Large intestine (tissue), 3 donors: Measurements from ENCODE around the gene SMARCC2. TPM values are rescaled to one million over a fixed set of nuclear protein-coding genes. Genes with fewer than 3 reads are reported as not detected.
"Not testable (repeated sequence)": the region's sequence is repeated elsewhere in the genome, so short reads cannot be mapped to it uniquely, and the experiment has no call there.

ENCODE experiments used
- DNase-seq, 2 donors: peaks; one replicate each; pipeline versions ENCODE4 v3.0.0 to v3.0.0-alpha.2; 2013
- H3K27ac ChIP-seq: one replicate; pipeline ENCODE4 v1.5.1; 2013; ENCODE audit warnings: low read length
- H3K27me3 ChIP-seq: 2 replicates; pipeline ENCODE4 v1.6.1; 2013; ENCODE audit warnings: low read length; ENCODE audit not compliant: control insufficient read depth, insufficient read depth
- H3K36me3 ChIP-seq: 2 replicates; pipeline ENCODE4 v1.6.1; 2013; ENCODE audit warnings: low read length; ENCODE audit not compliant: control insufficient read depth, insufficient read depth
- H3K4me1 ChIP-seq: one replicate; pipeline ENCODE4 v1.6.1; 2013; ENCODE audit warnings: low read length; ENCODE audit not compliant: control insufficient read depth, insufficient read depth
- H3K4me3 ChIP-seq: one replicate; pipeline ENCODE4 v1.5.1; 2013; ENCODE audit warnings: low read length
- H3K9me3 ChIP-seq: one replicate; pipeline ENCODE4 v1.6.1; 2013; ENCODE audit warnings: mild to moderate bottlenecking, low read depth, low read length, moderate library complexity; ENCODE audit not compliant: control insufficient read depth
- WGBS: methylation state at CpG from one replicate; pipeline ENCODE4 v1.1.5; 2013; ENCODE audit warnings: low lambda C conversion rate; ENCODE audit not compliant: insufficient coverage; 5-methylcytosine and 5-hydroxymethylcytosine counted together
- polyA plus RNA-seq: library from polyadenylated mRNA; unstranded; fragments of 120-200 nt; gene quantifications from one replicate; pipeline ENCODE4 v1.2.1, GENCODE V29; 2013

SMARCC2 gene
- polyA plus RNA-seq, 1 donor, result 70.7 TPM

DNA sequence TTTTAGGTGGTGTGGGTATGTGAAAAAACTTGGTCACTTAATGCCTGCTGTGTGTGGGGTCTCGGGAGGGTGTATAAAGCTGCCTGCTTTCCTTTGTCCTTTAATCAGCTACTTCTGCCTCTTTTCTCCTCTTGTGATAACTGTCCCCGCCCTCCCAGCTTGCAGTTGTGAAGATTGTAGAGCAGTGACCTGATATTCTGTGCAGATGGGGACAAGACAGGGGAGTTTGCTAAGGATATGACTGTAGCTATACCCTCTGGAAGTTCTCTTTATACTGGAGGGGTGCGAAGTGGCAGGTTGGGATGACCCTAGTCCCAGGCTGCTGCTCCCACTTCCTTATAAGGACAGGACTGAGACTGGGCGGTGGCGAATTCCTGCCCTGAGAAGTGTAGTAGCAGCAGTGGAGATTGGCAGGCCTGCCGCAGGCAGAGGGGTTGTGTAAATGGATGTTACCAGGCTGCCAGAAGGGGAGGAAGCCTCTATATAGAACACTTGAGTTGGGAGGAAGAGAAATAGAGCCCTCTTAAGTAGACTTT lies 30.3 kb downstream of the SMARCC2 start:
- Histone ChIP-seq H3K4me1 (peaks cover 27% of the 10 kb centered on the region), H3K4me3 (peak overlapping the region; percentile 88), H3K27me3 (no peaks in the 10 kb centered on the region), H3K9me3 (no peaks in the 10 kb centered on the region), H3K36me3 (peaks cover 48% of the 10 kb centered on the region), H3K27ac (peak overlapping the region; percentile 95)
- peak; percentile 80 to 86 for DNase-seq
- WGBS, result no CpG with 5 or more reads among the region's 6 CpGs

- 0% methylated on average over 3 of the region's 30 CpGs for WGBS
Measured at GRCh38 chr12:56158029-56158925, 31.0 kb downstream of the SMARCC2 start, which contains the start of gene MYL6. Gene MYL6 (plus strand): TSS chr12:56158359. CDS start chr12:56158402, 43 bp downstream.

GRCh38 chr12:56157201-56158028 lies 31.9 kb downstream of the SMARCC2 start:
- WGBS, result 0% methylated on average over 2 of the region's 45 CpGs
- peaks cover 35% of the 10 kb centered on the region for H3K4me1 ChIP-seq
- H3K4me3 ChIP-seq, result peak overlapping the region; percentile 51
- DNase-seq, result peak; percentile 67 to 83
- H3K27ac ChIP-seq, result peak overlapping the region; percentile 95
- peaks cover 33% of the 10 kb centered on the region for H3K36me3 ChIP-seq
- no peaks in the 10 kb centered on the region for H3K27me3 ChIP-seq
- H3K9me3 ChIP-seq, result no peaks in the 10 kb centered on the region

More at GRCh38 chr12:56158029-56158925, 31.0 kb downstream of the SMARCC2 start, which contains the start of gene MYL6:
- peak; percentile 98 to 99 for DNase-seq
- H3K27ac ChIP-seq, result peak within 1 kb of the TSS; percentile 95
- peaks cover 41% of the 10 kb centered on the region for H3K36me3 ChIP-seq
- peak within 1 kb of the TSS; percentile 88 for H3K4me3 ChIP-seq
- H3K4me1 ChIP-seq, result peaks cover 30% of the 10 kb centered on the region
- H3K27me3 ChIP-seq, result no peaks in the 10 kb centered on the region
- H3K9me3 ChIP-seq, result no peaks in the 10 kb centered on the region

DNA sequence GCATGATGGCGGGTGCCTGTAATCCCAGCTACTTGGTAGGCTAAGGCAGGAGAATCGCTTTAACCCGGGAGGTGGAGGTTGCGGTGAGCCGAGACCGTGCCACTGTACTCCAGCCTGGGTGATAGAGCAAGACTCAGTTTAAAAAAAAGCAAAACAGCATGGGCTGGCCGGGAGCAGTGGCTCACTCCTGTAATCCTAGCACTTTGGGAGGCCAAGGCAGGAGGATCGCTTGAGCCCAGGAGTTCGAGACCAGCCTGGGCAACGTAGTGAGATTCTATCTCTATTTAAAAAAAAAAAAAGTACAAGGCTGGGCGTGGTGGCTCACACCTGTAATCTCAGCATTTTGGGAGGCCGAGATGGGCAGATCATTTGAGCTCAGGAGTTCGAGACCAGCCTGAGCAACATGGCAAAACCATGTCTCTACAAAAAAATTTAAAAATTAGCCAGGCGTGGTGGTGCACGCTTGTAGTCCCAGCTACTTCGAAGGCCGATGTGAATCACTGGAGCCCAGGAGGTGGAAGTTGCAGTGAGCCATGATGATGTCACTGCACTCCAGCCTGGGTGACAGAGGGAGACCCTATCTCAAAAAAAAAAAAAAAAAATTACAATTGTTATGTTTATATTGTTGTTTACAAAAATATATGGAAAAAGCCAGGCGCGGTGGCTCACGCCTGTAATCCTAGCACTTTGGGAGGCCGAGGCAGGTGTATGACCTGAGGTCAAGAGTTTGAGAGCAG lies 32.7 kb downstream of the SMARCC2 start:
- not testable (repeated sequence) for H3K27me3 ChIP-seq, H3K9me3 ChIP-seq, DNase-seq
- 89% methylated on average over 3 of the region's 21 CpGs for WGBS
- Histone ChIP-seq H3K36me3 (peaks cover 25% of the 10 kb centered on the region), H3K4me1 (peaks cover 35% of the 10 kb centered on the region), H3K4me3 (peak overlapping the region; percentile 51), H3K27ac (peak overlapping the region; percentile 95)

GRCh38 chr12:56155256-56155845 lies 33.9 kb downstream of the SMARCC2 start:
- WGBS, result 86% methylated on average over 3 of the region's 11 CpGs
- Histone ChIP-seq H3K4me3 (no peak overlapping the region), H3K36me3 (peaks cover 13% of the 10 kb centered on the region), H3K9me3 (no peaks in the 10 kb centered on the region), H3K27ac (peak overlapping the region; percentile 10), H3K4me1 (peaks cover 32% of the 10 kb centered on the region), H3K27me3 (no peaks in the 10 kb centered on the region)
- DNase-seq, result peak in 1 of 2 donors; percentile 57

- no CpG with 5 or more reads among the region's 5 CpGs for WGBS
- H3K4me1 ChIP-seq, result peaks cover 26% of the 10 kb centered on the region
- no peaks in the 10 kb centered on the region for H3K9me3 ChIP-seq
- peaks cover 7% of the 10 kb centered on the region for H3K36me3 ChIP-seq
- DNase-seq, result no peak
- H3K4me3 ChIP-seq, result no peak overlapping the region
- H3K27ac ChIP-seq, result no peak overlapping the region
- H3K27me3 ChIP-seq, result no peaks in the 10 kb centered on the region
Measured at GRCh38 chr12:56154818-56155217, 34.5 kb downstream of the SMARCC2 start.

- peaks cover 22% of the 10 kb centered on the region for H3K4me1 ChIP-seq
- H3K27ac ChIP-seq, result no peak overlapping the region
- no peaks in the 10 kb centered on the region for H3K27me3 ChIP-seq
- WGBS, result no CpG with 5 or more reads among the region's 1 CpG
- no peaks in the 10 kb centered on the region for H3K9me3 ChIP-seq
- no peak overlapping the region for H3K4me3 ChIP-seq
- peaks cover 2% of the 10 kb centered on the region for H3K36me3 ChIP-seq
- no peak for DNase-seq
Measured at GRCh38 chr12:56154246-56154771, 35.0 kb downstream of the SMARCC2 start.

DNA sequence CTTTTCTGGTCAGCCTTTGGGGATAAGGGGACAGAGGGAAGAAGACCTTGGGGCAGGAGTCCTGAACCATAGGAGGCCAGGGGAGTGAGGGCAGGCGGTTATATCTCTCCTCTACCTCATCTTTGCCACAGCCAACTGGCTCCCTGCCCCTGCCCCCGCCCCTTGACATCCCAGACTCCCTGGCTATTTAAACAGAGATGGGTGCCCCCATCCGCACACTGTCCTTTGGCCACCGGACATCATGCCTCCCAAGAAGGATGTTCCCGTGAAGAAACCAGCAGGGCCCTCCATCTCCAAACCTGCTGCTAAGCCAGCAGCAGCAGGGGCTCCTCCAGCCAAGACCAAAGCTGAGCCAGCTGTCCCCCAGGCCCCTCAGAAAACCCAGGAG lies 35.6 kb downstream of the SMARCC2 start:
- Histone ChIP-seq H3K4me1 (peaks cover 22% of the 10 kb centered on the region), H3K36me3 (peaks cover 2% of the 10 kb centered on the region), H3K9me3 (no peaks in the 10 kb centered on the region), H3K27ac (peak overlapping the region; percentile 94), H3K4me3 (no peak overlapping the region), H3K27me3 (no peaks in the 10 kb centered on the region)
- DNase-seq, result no peak
- WGBS, result no CpG with 5 or more reads among the region's 5 CpGs
